Head of caudate nucleus (tissue), 42 donors: ENCODE measurements around the gene CCDC92B.
"Not testable (repeated sequence)": the region's sequence is repeated elsewhere in the genome, so short reads cannot be mapped to it uniquely, and the experiment has no call there.

Experiments
- DNase-seq, 42 donors: peaks; one replicate each; pipeline versions ENCODE4 v3.0.0 to v3.0.0-alpha.2; 2020 to 2021; ENCODE audit warnings: mixed read lengths in 7 of 42
- intact Hi-C: fragments of 100-400 bp; cut with DNase I; formaldehyde crosslinking; loops from one replicate; pipeline ENCODE4 v1.15.0; 2022

Gene CCDC92B

GRCh38 chr17:2749058-2749783, at the start of gene CCDC92B:
TSS of gene CCDC92B (minus strand) at chr17:2749652. CDS start at chr17:2735145, 14,507 bp downstream.
- intact Hi-C loops = no loop called here
- DNase-seq = peak in 20 of 42 donors; percentile 4 to 54 (median 32)

GRCh38 chr17:2798678-2799077, 49.2 kb upstream of the CCDC92B start:
- intact Hi-C loops = no loop called here

GRCh38 chr17:2798188-2798587, 48.7 kb upstream of the CCDC92B start:
- intact Hi-C loops = no loop called here
- no peak for DNase-seq

More at GRCh38 chr17:2798678-2799077, 49.2 kb upstream of the CCDC92B start:
- DNase-seq = no peak

GRCh38 chr17:2797637-2798036, 48.2 kb upstream of the CCDC92B start:
- intact Hi-C loops = no loop called here
- no peak for DNase-seq

- intact Hi-C loops = no loop called here
- DNase-seq = no peak
These were observed 47.8 kb upstream of the CCDC92B start for GRCh38 chr17:2797226-2797625.

- peak in 39 of 42 donors; percentile 16 to 71 (median 47) for DNase-seq
- intact Hi-C loops = no loop called here
These were observed 47.0 kb upstream of the CCDC92B start, which contains the start of gene RAP1GAP2 for GRCh38 chr17:2796164-2797125. TSS of gene RAP1GAP2 (plus strand) at chr17:2796438. CDS start at chr17:2796528, 90 bp downstream.

- intact Hi-C loops = no loop called here
- DNase-seq = no peak
These were observed 46.1 kb upstream of the CCDC92B start for GRCh38 chr17:2795441-2796163.

GRCh38 chr17:2794111-2794803, 44.8 kb upstream of the CCDC92B start:
- no peak for DNase-seq
- intact Hi-C loops = no loop called here

- intact Hi-C loops = no loop called here
These were observed 43.1 kb upstream of the CCDC92B start for GRCh38 chr17:2792366-2793169.

GRCh38 chr17:2789700-2790099, 40.2 kb upstream of the CCDC92B start:
- no peak for DNase-seq
- intact Hi-C loops = no loop called here

More at GRCh38 chr17:2792366-2793169, 43.1 kb upstream of the CCDC92B start:
- no peak for DNase-seq

GRCh38 chr17:2786176-2786881, 36.9 kb upstream of the CCDC92B start:
- intact Hi-C loops = no loop called here
- DNase-seq = peak; percentile 62 to 89 (median 80)

- intact Hi-C loops, DNase-seq: not testable (repeated sequence)
These were observed 35.9 kb upstream of the CCDC92B start for GRCh38 chr17:2785376-2785775.

GRCh38 chr17:2784864-2785263, 35.4 kb upstream of the CCDC92B start:
- intact Hi-C loops = no loop called here

GRCh38 chr17:2783310-2784030, 34.0 kb upstream of the CCDC92B start:
- intact Hi-C loops = no loop called here
- no peak for DNase-seq

More at GRCh38 chr17:2784864-2785263, 35.4 kb upstream of the CCDC92B start:
- no peak for DNase-seq

- DNase-seq = peak in 1 of 42 donors; percentile 16
- intact Hi-C loops = no loop called here
These were observed 32.6 kb upstream of the CCDC92B start for GRCh38 chr17:2782055-2782454.

- DNase-seq, intact Hi-C loops: not testable (repeated sequence)
These were observed 32.1 kb upstream of the CCDC92B start for GRCh38 chr17:2781598-2781997.
